HL-60 (cell line): ENCODE measurements around the gene RNF5.

ENCODE experiments used
- GABPA ChIP-seq: IDR thresholded peaks from 2 replicates; pipeline ENCODE4 v1.6.1; 2012; ENCODE audit warnings: low read depth
- POLR2AphosphoS5 ChIP-seq: IDR thresholded peaks from 2 replicates; pipeline ENCODE4 v1.6.1; 2012; ENCODE audit warnings: low read depth
- TF ChIP-seq, protein P1 (sequence below): IDR thresholded peaks from one replicate; pipeline ENCODE4 v1.5.1; 2011; ENCODE audit warnings: low read length, control low read depth, inconsistent platforms; ENCODE audit not compliant: insufficient read depth
- TF ChIP-seq, protein P2 (sequence below): IDR thresholded peaks from 2 replicates; pipeline ENCODE4 v1.6.1; 2012; ENCODE audit warnings: low read depth; ENCODE audit not compliant: insufficient replicate concordance

DNA sequence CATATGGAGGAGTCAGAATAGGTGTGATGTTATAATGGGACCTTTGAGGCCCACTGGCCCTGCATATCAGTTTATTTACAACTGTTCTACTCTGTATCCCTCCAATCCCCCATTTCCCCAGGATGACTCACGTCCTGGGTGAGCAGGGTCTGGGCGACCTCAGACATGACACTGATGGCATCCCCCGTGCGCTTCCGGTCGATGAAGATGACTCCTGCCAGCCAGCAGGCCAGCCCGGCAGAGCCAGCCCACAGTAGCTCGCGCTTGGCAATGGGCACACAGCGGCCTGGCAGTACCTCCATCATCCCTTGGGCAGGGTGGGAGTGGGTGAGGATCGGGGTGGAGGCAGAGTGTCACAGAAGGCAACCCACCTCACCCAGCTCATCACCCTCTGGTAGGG lies 7.9 kb upstream of the RNF5 start:
- TF ChIP-seq, protein P1, sequence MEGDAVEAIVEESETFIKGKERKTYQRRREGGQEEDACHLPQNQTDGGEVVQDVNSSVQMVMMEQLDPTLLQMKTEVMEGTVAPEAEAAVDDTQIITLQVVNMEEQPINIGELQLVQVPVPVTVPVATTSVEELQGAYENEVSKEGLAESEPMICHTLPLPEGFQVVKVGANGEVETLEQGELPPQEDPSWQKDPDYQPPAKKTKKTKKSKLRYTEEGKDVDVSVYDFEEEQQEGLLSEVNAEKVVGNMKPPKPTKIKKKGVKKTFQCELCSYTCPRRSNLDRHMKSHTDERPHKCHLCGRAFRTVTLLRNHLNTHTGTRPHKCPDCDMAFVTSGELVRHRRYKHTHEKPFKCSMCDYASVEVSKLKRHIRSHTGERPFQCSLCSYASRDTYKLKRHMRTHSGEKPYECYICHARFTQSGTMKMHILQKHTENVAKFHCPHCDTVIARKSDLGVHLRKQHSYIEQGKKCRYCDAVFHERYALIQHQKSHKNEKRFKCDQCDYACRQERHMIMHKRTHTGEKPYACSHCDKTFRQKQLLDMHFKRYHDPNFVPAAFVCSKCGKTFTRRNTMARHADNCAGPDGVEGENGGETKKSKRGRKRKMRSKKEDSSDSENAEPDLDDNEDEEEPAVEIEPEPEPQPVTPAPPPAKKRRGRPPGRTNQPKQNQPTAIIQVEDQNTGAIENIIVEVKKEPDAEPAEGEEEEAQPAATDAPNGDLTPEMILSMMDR = no peak
- TF ChIP-seq POLR2AphosphoS5 = no peak
- TF ChIP-seq GABPA = no peak
- TF ChIP-seq, protein P2, sequence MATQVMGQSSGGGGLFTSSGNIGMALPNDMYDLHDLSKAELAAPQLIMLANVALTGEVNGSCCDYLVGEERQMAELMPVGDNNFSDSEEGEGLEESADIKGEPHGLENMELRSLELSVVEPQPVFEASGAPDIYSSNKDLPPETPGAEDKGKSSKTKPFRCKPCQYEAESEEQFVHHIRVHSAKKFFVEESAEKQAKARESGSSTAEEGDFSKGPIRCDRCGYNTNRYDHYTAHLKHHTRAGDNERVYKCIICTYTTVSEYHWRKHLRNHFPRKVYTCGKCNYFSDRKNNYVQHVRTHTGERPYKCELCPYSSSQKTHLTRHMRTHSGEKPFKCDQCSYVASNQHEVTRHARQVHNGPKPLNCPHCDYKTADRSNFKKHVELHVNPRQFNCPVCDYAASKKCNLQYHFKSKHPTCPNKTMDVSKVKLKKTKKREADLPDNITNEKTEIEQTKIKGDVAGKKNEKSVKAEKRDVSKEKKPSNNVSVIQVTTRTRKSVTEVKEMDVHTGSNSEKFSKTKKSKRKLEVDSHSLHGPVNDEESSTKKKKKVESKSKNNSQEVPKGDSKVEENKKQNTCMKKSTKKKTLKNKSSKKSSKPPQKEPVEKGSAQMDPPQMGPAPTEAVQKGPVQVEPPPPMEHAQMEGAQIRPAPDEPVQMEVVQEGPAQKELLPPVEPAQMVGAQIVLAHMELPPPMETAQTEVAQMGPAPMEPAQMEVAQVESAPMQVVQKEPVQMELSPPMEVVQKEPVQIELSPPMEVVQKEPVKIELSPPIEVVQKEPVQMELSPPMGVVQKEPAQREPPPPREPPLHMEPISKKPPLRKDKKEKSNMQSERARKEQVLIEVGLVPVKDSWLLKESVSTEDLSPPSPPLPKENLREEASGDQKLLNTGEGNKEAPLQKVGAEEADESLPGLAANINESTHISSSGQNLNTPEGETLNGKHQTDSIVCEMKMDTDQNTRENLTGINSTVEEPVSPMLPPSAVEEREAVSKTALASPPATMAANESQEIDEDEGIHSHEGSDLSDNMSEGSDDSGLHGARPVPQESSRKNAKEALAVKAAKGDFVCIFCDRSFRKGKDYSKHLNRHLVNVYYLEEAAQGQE = no peak
